Measurements from ENCODE around the gene COL5A1.

COL5A1 gene

DNA sequence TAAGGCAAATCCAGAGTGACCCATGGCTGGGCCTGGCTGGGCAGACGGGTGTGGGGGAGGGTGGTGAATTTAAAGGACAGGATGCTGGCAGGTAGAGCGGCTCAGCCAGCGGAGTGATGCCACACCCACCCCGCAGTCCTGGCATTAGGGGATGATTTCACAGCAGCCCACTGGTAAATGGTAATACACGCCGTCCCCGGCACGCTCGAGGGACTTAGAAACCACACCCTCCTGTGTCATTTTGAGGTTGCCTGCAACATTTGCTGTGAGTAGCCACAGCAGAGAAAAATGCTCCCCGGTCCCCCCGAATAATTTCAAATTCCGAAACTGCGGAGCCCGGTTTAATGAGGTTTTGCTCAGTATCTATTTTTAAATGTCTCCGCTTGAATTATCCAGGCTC is 167.7 kb downstream of the COL5A1 start:
- in situ Hi-C loops (cut with MboI; ENCODE audit: low sequenced_read_pairs) = no loop called here

DNA sequence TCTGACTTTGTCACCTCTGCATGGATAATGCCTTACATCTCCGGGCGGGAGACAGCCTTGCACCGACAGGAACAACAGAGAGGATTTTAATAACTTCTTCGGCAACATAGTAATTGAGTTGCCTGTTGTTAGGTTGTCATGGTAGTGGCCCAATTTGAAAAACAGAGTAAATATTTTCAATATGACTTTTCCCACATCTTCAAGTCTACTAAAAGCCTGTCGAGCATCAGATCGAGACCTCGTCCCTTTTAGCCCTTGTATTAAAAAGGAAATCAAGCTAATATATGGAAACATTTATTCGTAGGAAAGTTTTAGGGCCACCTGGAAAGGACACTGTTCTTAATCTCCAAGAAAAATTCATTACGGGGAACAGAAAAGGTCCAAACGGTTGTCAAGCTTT is 168.2 kb downstream of the COL5A1 start:
- in situ Hi-C loops (cut with MboI; ENCODE audit: low sequenced_read_pairs) = no loop called here

DNA sequence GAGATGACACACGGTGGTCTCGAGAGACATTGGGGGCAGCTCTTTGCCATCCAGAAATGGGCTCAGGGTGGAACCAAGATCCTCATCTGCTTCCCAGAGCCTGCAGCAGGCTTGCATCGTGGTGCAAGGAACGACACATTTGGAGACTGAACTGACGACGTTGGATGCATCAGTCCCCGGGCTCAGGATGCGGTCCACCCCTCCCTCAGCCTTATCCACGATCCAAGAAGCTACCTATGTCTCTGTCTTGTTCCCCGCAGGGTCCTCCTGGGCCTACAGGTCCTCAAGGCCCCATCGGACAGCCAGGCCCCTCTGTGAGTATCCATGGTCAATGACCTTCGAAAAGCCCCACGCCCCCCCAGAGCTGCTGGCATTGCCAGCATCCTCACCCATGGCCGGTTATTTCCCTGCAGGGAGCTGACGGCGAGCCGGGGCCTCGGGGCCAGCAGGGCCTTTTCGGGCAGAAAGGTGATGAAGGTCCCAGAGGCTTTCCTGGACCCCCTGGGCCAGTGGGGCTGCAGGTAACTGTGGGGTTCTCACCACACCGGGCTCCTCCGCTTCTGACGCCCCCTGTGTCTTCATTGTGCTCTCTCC is 169.6 kb downstream of the COL5A1 start:
- in situ Hi-C loops (cut with MboI; ENCODE audit: low sequenced_read_pairs) = no loop called here

DNA sequence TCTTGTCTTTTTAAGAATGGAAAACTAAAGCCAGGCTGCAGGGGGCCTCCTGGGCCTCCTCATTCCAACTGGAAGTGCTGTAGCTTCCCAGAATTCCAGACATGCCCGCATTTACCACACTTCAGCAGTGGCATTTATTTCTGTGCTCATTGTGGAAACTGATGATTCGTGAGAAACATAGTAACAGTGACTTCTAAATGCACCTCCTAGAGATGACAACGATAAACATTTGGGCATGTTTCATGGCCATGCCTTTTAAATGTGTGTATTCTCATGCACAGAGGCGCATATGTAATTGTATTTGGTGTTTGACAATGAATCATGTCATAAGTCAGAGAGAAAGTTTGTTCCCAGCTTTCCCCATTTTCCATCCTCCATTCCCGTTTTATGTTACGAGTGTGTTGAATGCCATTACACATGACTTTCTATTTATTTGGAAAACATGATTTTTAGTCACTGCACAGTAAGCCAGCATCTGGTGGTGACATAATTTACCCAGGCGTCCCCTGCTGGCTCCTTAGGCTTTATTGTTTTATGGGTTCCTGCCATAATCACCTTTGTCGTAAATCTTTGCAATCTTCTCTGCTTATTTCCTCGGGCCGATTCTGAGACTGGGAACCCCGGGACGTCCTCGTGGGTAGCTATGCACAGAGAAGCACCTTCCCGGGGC is 170.2 kb downstream of the COL5A1 start:
- in situ Hi-C loops (cut with MboI; ENCODE audit: low sequenced_read_pairs) = no loop called here

DNA sequence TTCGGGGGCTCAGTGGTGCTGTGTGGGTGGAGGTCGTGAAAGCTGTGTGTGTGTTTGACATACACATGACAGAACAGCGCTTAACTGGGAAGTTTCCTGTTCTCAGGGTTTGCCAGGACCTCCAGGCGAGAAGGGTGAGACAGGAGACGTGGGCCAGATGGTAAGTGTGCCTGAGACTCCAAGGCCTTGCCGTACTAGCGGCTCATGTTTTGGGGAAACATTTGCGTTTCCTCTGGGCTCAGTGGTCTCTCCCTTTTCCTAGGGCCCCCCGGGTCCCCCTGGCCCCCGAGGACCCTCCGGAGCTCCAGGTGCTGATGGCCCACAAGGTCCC is 170.7 kb downstream of the COL5A1 start:
- in situ Hi-C loops (cut with MboI; ENCODE audit: low sequenced_read_pairs) = no loop called here

DNA sequence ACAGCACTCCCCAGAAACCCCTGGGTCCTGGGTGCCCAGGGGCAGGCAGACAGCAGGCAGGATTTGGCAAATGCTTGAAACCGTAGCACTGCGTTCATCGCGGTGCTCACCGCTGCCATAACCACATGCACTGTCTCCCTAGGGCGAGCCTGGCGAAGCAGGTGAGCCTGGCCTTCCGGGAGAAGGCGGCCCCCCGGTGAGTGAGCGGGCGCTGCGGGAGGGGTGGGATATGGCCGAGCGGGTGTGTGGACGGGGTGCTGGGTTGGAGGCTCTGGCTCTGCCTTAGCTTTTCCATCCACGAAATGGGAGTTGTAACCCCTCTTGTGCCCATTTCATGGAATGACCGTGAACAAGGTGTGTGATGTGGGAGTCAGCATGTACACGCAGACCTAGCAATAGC is 172.2 kb downstream of the COL5A1 start:
- in situ Hi-C loops (cut with MboI; ENCODE audit: low sequenced_read_pairs) = no loop called here

DNA sequence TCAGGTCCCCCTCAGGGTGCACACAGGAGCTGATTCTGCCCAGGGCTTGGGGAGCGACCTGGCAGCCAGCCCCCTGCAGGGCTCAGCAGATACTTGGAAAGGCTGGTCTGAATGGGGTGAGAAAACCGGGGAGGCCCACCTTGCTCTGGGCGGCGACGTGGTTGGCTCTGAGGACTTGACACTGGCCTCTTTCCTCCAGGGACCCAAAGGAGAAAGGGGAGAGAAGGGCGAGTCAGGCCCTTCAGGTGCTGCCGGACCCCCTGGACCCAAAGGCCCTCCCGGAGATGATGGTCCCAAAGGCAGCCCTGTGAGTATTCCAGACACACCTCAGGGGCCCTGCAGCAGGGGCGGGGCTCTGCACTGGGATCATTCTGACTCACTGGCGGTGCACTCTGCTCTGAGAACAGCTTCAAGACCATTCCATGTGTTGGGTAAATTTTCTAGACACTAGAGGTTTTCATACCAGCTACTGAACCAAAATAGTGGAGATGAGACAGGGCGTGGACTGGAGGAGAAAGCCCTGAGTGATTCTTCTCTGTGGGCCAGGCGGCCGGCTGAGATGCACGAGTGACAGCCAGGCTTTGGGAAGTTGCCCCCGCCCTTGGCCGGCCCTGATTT is 173.1 kb downstream of the COL5A1 start:
- in situ Hi-C loops (cut with MboI; ENCODE audit: low sequenced_read_pairs) = no loop called here

DNA sequence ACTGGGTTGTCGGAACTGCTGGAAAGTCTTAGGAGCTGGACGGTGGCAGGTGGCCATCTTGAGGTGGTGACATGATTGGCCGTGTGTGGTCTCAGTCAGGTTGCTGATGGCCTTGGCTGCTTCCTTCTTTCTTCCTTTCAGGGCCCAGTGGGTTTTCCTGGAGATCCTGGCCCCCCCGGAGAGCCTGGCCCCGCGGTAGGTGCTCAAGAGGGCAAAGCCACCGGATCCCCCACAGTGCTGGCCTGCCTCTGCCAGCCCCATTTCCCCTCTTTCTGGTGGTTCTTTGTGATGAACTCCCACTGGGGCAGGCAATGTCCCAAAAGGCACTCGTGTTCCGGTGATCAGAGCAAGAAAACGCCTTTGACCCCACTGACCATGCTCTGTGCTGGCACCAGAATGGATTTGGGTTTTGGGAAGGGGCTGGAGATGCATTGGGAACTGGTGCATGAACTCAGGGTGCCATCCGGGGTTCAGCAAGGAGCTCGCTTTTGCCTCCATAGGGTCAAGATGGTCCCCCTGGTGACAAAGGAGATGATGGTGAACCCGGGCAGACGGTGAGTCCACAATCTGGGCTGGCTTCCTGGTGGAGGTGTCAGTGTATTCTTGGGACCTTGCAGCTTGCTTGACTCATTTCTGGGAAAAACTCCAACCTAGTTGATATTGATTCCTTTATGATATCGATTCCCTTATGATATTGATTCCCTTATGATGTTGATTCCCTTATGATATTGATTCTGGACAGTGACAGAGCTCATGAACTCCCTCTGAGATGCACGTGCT is 174.0 kb downstream of the COL5A1 start:
- in situ Hi-C loops (cut with MboI; ENCODE audit: low sequenced_read_pairs) = no loop called here

DNA sequence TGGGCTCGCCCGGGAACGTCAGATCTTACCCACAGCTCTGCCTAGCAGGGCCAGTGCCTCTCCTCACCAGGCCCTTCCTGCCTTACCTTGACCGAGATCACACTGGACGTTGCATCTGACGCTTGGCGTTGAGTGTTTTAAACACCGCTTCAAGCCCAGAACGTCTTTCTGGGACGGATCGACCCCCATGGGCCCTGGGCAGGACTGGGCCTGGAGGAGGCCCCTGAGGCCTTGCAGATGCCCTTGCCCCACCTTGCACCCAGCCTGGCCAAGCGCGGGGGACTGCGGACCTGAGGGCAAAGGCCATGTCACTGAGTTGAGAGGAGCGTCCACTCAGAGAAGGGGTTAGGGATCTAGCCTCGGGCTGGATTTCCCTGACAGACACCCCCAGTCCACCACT is 174.7 kb downstream of the COL5A1 start:
- in situ Hi-C loops (cut with MboI; ENCODE audit: low sequenced_read_pairs) = no loop called here

DNA sequence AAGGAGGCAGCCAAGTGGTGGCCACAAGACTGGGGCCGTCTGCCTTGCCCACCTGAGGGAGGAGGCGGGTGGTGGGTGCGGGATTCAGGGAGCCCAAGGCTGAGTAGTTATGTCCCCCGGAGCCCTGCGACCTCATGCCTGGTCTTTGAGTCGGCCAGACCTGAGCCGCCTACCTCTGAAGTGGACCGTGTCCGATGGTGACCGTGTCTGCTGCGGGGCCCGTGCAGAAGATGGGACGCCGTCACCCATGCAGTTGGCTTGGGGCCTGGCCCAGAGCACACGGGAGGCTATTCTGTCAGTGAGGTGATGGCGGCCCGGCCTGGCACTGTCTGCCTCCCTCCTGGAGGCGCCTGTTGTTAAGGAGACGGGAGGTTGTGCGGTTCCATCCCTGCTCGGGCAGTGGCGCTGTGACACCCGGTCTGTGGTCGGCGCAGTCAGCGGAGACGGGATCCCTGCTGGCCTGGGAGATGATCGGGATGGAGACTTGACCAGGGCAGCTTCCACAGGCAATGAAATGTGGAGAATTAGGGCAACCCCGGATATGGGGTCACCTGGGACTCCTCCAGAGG is 176.5 kb downstream of the COL5A1 start:
- in situ Hi-C loops (cut with MboI; ENCODE audit: low sequenced_read_pairs) = no loop called here

DNA sequence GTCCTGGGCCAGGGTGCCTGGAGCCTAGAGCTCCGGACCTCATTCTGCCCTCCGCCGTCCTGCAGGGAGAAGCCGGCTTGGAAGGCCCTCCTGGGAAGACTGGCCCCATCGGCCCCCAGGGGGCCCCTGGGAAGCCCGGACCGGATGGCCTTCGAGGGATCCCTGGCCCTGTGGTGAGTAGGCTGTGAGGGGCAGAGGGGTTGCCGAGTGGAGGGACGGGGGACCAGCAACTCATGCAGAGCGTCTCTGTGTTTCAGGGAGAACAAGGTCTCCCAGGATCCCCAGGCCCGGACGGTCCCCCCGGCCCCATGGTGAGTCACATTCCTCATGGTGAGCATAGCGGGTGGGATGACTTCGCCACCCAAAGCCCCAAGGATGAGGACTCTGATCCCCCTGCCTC is 177.0 kb downstream of the COL5A1 start:
- in situ Hi-C loops (cut with MboI; ENCODE audit: low sequenced_read_pairs) = no loop called here

DNA sequence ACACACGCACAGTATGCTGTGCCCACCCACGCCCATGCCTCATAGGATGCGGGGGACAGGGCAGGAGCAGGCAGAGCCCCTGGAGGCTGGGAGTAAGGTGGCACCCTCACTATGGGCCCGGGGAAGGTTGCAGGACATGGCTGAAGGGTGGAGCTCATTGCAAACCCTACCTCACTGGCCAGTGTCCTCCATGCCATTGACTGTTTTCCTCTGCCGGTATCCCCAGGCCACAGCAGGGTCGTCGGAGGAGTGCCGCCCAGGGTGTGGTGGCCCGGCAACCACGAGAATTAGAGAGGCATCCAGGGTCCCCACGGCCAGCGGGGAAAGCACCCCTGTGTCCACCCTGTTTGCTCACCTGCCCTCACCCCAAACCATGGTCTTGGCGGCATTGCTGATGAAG is 179.3 kb downstream of the COL5A1 start:
- in situ Hi-C loops (cut with MboI; ENCODE audit: low sequenced_read_pairs) = no loop called here

DNA sequence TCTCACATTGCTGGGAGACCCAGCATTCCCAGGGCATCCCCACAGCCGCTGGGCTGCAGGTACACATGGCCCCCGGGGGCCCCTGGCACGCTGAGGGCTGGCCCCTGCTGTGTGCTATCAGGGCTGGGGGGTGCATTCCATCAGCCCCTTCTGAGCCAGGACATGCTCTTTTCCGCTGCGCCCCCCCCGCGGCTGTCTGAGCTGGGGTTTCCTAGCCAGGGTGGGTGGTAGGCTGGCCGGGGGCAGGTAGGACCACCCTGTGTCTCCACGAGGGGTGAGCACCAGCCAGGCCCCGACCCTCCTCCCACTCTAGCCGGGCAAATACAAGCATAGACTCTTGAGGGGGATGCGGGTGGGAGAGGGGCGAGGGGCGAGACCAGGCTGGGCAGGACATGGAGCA is 180.9 kb downstream of the COL5A1 start:
- in situ Hi-C loops (cut with MboI; ENCODE audit: low sequenced_read_pairs) = no loop called here

DNA sequence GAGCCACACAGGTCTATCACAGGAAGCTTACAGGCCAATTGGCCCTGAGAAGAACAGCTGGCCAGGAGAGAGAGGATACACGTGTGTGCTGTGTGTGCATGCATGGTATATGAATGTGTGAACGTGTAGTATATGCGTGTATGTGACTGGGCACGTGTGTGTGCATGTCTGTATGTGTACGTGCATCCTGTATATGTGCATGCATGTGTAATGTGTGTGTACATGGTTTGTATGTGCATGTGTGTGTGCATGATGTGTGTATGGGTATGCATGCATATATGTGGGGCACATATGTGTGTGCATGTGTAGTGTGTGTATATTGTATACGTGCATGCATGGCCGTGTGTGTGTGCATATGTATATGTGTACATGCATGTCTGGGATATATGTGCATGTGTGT is 182.0 kb downstream of the COL5A1 start:
- in situ Hi-C loops (cut with MboI; ENCODE audit: low sequenced_read_pairs) = no loop called here

DNA sequence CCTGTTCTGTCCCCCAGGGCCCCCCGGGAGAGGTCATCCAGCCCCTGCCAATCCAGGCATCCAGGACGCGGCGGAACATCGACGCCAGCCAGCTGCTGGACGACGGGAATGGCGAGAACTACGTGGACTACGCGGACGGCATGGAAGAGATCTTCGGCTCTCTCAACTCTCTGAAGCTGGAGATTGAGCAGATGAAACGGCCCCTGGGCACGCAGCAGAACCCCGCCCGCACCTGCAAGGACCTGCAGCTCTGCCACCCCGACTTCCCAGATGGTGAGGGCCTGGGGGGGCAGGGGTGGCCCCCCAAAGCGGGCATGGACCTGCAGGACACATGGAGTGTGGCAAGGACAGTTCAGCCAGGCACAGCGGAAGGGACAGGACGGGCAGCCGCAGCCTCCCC is 183.0 kb downstream of the COL5A1 start:
- in situ Hi-C loops (cut with MboI; ENCODE audit: low sequenced_read_pairs) = no loop called here

DNA sequence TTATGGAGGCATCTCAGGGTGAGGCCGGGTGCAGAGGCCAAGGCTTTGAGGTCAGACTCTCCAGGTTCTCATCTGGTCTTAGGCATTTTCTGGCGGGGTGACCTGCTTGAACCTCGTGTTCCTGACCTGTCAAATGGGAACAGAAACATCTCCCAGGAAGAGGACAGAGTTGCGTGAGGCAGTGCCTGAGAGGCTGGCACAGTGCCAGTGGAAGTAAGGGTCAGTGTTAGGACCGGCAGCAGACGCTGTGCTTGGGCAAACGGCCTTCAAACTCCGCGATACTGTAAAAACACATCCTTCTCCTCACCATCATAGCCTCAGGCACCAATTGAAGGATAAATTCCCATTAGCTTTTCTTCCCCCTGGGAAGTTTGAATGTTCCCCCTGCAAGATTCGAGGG is 183.4 kb downstream of the COL5A1 start:
- in situ Hi-C loops (cut with MboI; ENCODE audit: low sequenced_read_pairs) = no loop called here

DNA sequence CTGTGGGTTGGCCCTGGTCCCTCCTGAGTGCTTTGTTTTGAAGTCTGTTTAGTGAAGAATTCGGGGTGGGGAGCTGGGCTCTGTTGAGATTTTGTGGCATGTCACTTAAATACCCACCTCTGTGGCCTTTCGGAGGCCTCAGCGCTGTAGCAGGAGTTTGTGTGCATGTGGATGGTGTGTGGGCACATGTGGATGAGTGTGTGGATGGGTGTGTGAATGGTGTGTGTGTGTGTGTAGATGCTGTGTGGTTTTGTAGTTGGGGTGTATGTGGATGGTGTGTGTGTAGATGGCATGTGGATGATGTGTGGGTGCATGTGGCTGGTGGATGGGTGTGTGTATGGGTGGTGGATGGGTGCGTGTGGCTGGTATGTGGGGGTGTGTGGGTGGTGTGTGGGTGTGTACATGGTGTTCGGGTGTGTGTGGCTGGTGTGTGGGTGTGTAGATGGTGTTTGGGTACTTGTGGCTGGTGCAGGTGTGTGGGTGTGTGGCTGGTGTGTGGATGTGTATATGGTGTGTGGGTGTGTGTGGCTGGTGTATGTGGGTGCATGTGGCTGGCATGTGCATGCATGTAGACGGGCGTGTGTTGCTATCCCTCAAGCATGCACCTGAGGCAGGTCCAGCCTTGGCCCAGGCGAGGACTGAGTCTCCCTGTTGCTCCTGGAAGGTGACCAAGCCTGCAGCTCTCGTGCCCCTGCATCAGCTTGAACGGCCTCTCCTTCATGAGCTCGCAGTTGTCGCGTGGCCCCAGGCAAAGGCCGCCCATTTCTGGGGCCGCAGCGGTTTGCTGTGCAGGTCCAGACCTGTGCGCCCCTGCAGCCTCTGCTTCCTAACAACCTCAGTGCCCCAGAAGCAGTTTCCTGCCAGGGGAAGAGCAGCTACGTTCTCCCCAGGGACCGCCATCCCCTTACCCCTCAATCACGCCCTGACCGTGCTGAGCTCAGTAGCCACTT is 185.0 kb downstream of the COL5A1 start:
- in situ Hi-C loops (cut with MboI; ENCODE audit: low sequenced_read_pairs) = no loop called here

DNA sequence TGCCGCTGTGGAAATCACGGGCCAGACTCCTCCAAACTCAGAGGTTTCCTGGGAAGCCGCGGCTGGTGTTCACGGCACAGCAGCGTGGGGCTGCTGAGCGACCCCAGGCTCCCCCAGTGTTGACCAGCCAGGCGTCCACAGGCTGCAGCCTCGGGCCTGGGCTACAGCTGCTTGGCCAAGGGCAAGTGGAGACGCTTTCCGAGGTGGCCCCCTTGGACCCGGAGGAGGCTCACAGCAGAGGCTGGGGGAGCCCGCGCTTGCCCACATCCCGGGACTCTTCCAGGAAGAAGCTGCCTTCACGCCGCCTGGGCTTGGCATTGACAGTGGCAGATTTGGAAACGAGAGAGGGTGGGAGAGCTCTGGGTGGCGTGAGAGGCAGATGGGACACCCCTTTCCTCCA is 186.0 kb downstream of the COL5A1 start:
- in situ Hi-C loops (cut with MboI; ENCODE audit: low sequenced_read_pairs) = no loop called here

DNA sequence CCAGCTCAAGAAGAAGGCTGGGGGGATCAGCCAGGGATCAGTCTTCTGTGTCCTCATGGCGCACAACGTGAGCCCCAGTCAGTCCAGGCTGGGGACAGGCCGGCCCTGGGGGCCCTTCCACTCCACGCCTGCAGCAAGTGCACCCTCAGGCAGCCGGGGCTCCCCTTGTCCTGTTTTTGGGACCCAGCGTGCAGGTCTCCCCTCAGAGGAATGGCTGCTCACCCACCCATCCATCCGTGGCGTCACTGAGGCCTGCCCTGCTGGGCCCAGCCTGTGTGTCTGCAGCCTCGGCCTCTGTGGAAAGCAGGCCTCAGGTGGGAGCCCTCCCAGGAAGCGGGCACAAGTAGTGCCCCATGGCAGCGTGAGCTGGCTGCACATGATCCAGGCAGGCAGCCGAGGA is 186.4 kb downstream of the COL5A1 start:
- in situ Hi-C loops (cut with MboI; ENCODE audit: low sequenced_read_pairs) = no loop called here

DNA sequence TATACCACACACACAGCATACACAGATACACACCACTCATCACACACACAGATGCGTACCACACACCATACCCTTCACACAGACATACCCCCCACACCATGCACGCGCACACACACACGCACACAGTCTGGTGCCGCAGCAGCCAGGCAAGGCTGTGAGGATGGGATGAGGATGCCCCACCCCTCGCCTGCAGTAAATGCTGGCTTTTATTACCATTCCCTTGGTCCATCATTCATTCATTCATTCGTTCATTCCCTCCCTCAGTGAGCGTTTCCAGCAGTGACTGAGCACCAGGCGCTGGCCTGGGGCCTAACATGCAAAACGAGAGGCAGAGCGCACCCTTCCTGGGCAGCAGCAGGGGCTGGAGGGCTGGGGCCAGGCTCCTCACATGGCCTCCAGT is 187.3 kb downstream of the COL5A1 start:
- in situ Hi-C loops (cut with MboI; ENCODE audit: low sequenced_read_pairs) = no loop called here

Data from HL-60/S4 (cell line).